Loucy (cell line): ENCODE measurements around the gene CRYBA4.

Experiments
- H2AFZ ChIP-seq: fragments of 200-600 bp; sonication (generic); 2 replicates; pipeline ENCODE4 v1.6.0; 2016; ENCODE audit warnings: antibody characterized with exemption, mild to moderate bottlenecking, low read length, moderate library complexity
- H3F3A ChIP-seq: fragments of 200-600 bp; 2 replicates; pipeline ENCODE4 v1.6.0; 2016; ENCODE audit warnings: antibody characterized with exemption, low read depth, mild to moderate bottlenecking
- H3K27me3 ChIP-seq: fragments of 200-600 bp; sonication (generic); 2 replicates; pipeline ENCODE4 v1.6.1; 2014; ENCODE audit warnings: low read length, mild to moderate bottlenecking; ENCODE audit not compliant: insufficient read depth, poor library complexity, severe bottlenecking
- H3K36me3 ChIP-seq: fragments of 200-600 bp; sonication (generic); 2 replicates; pipeline ENCODE4 v1.6.1; 2016; ENCODE audit warnings: low read length; ENCODE audit not compliant: insufficient read depth
- H3K4me1 ChIP-seq: fragments of 200-600 bp; sonication (generic); 2 replicates; pipeline ENCODE4 v1.5.1; 2014; ENCODE audit warnings: low read length, mild to moderate bottlenecking; ENCODE audit not compliant: insufficient read depth, poor library complexity, severe bottlenecking
- H3K4me2 ChIP-seq: fragments of 200-600 bp; sonication (generic); 2 replicates; pipeline ENCODE4 v1.6.0; 2014; ENCODE audit warnings: antibody characterized with exemption, low read length, low read depth, mild to moderate bottlenecking; ENCODE audit not compliant: poor library complexity, severe bottlenecking
- H3K4me3 ChIP-seq: fragments of 200-600 bp; sonication (generic); 2 replicates; pipeline ENCODE4 v1.5.1; 2014; ENCODE audit warnings: low read length, mild to moderate bottlenecking, mixed read lengths; ENCODE audit not compliant: poor library complexity, severe bottlenecking
- H3K79me2 ChIP-seq: fragments of 200-600 bp; sonication (generic); 2 replicates; pipeline ENCODE4 v1.6.1; 2014; ENCODE audit warnings: low read length; ENCODE audit not compliant: insufficient read depth
- H3K9ac ChIP-seq: fragments of 200-600 bp; sonication (generic); 2 replicates; pipeline ENCODE4 v1.6.0; 2014; ENCODE audit warnings: mild to moderate bottlenecking, low read depth, low read length, moderate library complexity; ENCODE audit not compliant: poor library complexity, severe bottlenecking
- H3K9me2 ChIP-seq: fragments of 200-600 bp; sonication (generic); replicated peaks from 2 replicates; pipeline ENCODE4 v1.6.1; 2016; ENCODE audit warnings: low read depth, low read length, mixed read lengths
- H3K9me3 ChIP-seq: fragments of 200-600 bp; sonication (generic); 2 replicates; pipeline ENCODE4 v1.6.1; 2014; ENCODE audit warnings: mild to moderate bottlenecking, antibody characterized with exemption, low read length, low read depth; ENCODE audit not compliant: insufficient read depth
- H4K20me1 ChIP-seq: fragments of 200-600 bp; sonication (generic); 2 replicates; pipeline ENCODE4 v1.6.0; 2014; ENCODE audit warnings: antibody characterized with exemption, low read length, mild to moderate bottlenecking; ENCODE audit not compliant: insufficient read depth, poor library complexity, severe bottlenecking
- EZH2phosphoT487 ChIP-seq: fragments of 200-600 bp; IDR thresholded peaks from 2 replicates; pipeline ENCODE4 v1.6.1; 2018; ENCODE audit warnings: antibody characterized with exemption, mild to moderate bottlenecking, moderate library complexity, borderline replicate concordance
- TF ChIP-seq, protein P1 (sequence below): fragments of 200-600 bp; sonication (generic); conservative IDR thresholded peaks from 2 replicates; pipeline ENCODE4 v1.5.1; 2014; ENCODE audit warnings: mild to moderate bottlenecking, antibody characterized with exemption, low read length

Gene CRYBA4

DNA sequence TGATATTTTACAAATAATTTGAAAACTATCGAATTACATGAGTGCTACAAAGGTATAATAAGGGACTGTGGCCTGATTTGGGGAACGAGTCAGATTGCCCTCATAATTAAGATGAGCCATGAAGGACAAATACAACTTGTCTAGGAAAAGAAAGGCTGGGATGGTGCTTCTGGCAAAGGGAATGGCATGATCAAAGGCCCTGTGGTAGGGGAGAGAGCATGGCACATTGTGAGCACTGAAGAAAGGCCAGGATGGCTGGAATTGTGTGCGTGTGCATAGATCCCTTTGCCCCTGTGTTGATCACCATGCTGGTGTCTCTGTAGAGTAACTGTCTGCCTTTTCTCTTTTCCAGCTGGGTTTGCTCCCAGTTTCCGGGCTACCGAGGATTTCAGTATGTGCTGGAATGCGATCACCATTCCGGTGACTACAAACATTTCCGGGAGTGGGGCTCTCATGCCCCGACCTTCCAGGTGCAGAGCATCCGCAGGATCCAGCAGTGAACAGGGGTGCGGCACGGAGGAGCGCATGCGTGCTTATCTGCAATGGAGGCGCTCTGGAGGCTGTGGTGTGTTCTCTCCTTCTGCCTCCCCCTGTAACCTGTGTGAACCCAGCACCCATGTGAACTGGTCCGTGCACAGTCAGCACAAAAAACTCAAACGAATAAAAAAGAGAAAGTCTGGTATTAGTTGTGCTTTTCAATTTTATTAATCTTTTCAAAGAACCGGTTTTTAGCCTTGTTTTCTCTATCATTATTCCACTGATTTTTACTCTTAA, 8.4 kb downstream of the CRYBA4 start:
- Histone ChIP-seq H4K20me1 (no peaks in the 10 kb centered on the region), H3K9me2 (no peaks in the 10 kb centered on the region), H3K27me3 (no peaks in the 10 kb centered on the region), H3K4me3 (no peak overlapping the region), H3K9ac (no peak overlapping the region), H3F3A (0 out of 2 replicates have a peak, but pooled peaks cover 3% of the 10 kb centered on the region), H3K4me2 (no peak overlapping the region), H3K36me3 (no peaks in the 10 kb centered on the region), H3K79me2 (no peaks in the 10 kb centered on the region), H2AFZ (no peak overlapping the region), H3K9me3 (no peaks in the 10 kb centered on the region), H3K4me1 (peaks cover 27% of the 10 kb centered on the region)
- TF ChIP-seq EZH2phosphoT487: no peak
- TF ChIP-seq, protein P1, sequence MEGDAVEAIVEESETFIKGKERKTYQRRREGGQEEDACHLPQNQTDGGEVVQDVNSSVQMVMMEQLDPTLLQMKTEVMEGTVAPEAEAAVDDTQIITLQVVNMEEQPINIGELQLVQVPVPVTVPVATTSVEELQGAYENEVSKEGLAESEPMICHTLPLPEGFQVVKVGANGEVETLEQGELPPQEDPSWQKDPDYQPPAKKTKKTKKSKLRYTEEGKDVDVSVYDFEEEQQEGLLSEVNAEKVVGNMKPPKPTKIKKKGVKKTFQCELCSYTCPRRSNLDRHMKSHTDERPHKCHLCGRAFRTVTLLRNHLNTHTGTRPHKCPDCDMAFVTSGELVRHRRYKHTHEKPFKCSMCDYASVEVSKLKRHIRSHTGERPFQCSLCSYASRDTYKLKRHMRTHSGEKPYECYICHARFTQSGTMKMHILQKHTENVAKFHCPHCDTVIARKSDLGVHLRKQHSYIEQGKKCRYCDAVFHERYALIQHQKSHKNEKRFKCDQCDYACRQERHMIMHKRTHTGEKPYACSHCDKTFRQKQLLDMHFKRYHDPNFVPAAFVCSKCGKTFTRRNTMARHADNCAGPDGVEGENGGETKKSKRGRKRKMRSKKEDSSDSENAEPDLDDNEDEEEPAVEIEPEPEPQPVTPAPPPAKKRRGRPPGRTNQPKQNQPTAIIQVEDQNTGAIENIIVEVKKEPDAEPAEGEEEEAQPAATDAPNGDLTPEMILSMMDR: no peak

- Histone ChIP-seq H3K36me3 (no peaks in the 10 kb centered on the region), H3K9me2 (no peaks in the 10 kb centered on the region), H2AFZ (no peak overlapping the region), H3K27me3 (no peaks in the 10 kb centered on the region), H3F3A (0 out of 2 replicates have a peak, but pooled peaks cover 3% of the 10 kb centered on the region), H3K4me3 (no peak overlapping the region), H3K79me2 (no peaks in the 10 kb centered on the region), H3K4me2 (no peak overlapping the region), H3K4me1 (peaks cover 27% of the 10 kb centered on the region), H3K9me3 (no peaks in the 10 kb centered on the region), H4K20me1 (no peaks in the 10 kb centered on the region), H3K9ac (no peak overlapping the region)
- TF ChIP-seq EZH2phosphoT487: no peak
- TF ChIP-seq, protein P1: no peak
These were observed 9.5 kb downstream of the CRYBA4 start for GRCh38 chr22:26631282-26631681.

- H3K4me2 ChIP-seq: peak overlapping the region; percentile 48
- H3K4me1 ChIP-seq: peaks cover 19% of the 10 kb centered on the region
- H3K9me2 ChIP-seq: no peaks in the 10 kb centered on the region
- peak overlapping the region; percentile 19 for H3K4me3 ChIP-seq
- no peaks in the 10 kb centered on the region for H3F3A ChIP-seq
- H3K27me3 ChIP-seq: no peaks in the 10 kb centered on the region
- H2AFZ ChIP-seq: peak overlapping the region; percentile 72
- TF ChIP-seq EZH2phosphoT487: no peak
- TF ChIP-seq, protein P1: no peak
- no peaks in the 10 kb centered on the region for H3K79me2 ChIP-seq
- no peaks in the 10 kb centered on the region for H3K36me3 ChIP-seq
- H3K9ac ChIP-seq: peak overlapping the region; percentile 11
- no peaks in the 10 kb centered on the region for H4K20me1 ChIP-seq
- H3K9me3 ChIP-seq: no peaks in the 10 kb centered on the region
These were observed 10.8 kb downstream of the CRYBA4 start for GRCh38 chr22:26632422-26633155.
